ENCODE measurements around the gene COMMD1. TPM values are rescaled to one million over a fixed set of nuclear protein-coding genes. Genes with fewer than 3 reads are reported as not detected.
"Not testable (repeated sequence)": the region's sequence is repeated elsewhere in the genome, so short reads cannot be mapped to it uniquely, and the experiment has no call there.

The COMMD1 gene
- total RNA-seq, 1 experiment from 2014 or later, result 75.8 TPM

- DNase-seq (ENCODE audit: low read depth), result no peak
These were observed 19.6 kb downstream of the COMMD1 start for GRCh38 chr2:61924895-61925663.

- no peak for DNase-seq (ENCODE audit: low read depth)
These were observed 21.3 kb downstream of the COMMD1 start for GRCh38 chr2:61926531-61927477.

GRCh38 chr2:61928826-61929461, 23.5 kb downstream of the COMMD1 start:
- DNase-seq (ENCODE audit: low read depth), result no peak

GRCh38 chr2:61937098-61937497, 31.6 kb downstream of the COMMD1 start:
- DNase-seq (ENCODE audit: low read depth), result no peak

- DNase-seq (ENCODE audit: low read depth), result no peak
These were observed 32.4 kb downstream of the COMMD1 start for GRCh38 chr2:61937886-61938285.

GRCh38 chr2:61938511-61938910, 33.0 kb downstream of the COMMD1 start:
- DNase-seq (ENCODE audit: low read depth), result no peak

- DNase-seq (ENCODE audit: low read depth), result no peak
These were observed 37.8 kb downstream of the COMMD1 start for GRCh38 chr2:61943251-61943650.

- no peak for DNase-seq (ENCODE audit: low read depth)
These were observed 41.2 kb downstream of the COMMD1 start for GRCh38 chr2:61946666-61947065.

GRCh38 chr2:61948661-61949457, 43.4 kb downstream of the COMMD1 start:
- DNase-seq (ENCODE audit: low read depth), result no peak

GRCh38 chr2:61949458-61949713, 43.9 kb downstream of the COMMD1 start:
- no peak for DNase-seq (ENCODE audit: low read depth)

GRCh38 chr2:61949714-61950560, 44.5 kb downstream of the COMMD1 start:
- DNase-seq (ENCODE audit: low read depth), result peak; percentile 14

- DNase-seq (ENCODE audit: low read depth), result no peak
These were observed 45.3 kb downstream of the COMMD1 start for GRCh38 chr2:61950571-61951315.

- no peak for DNase-seq (ENCODE audit: low read depth)
These were observed 46.4 kb downstream of the COMMD1 start for GRCh38 chr2:61951881-61952280.

- DNase-seq (ENCODE audit: low read depth), result no peak
These were observed 46.8 kb downstream of the COMMD1 start for GRCh38 chr2:61952288-61952687.

- DNase-seq (ENCODE audit: low read depth), result not testable (repeated sequence)
These were observed 49.4 kb downstream of the COMMD1 start for GRCh38 chr2:61954856-61955255.

GRCh38 chr2:61959381-61960293, 54.2 kb downstream of the COMMD1 start:
- DNase-seq (ENCODE audit: low read depth), result no peak

- DNase-seq (ENCODE audit: low read depth), result no peak
These were observed 55.9 kb downstream of the COMMD1 start for GRCh38 chr2:61961231-61961901.
